Osteoblast (primary cell): Measurements from ENCODE around the gene MYH1. TPM values are rescaled to one million over a fixed set of nuclear protein-coding genes. Genes with fewer than 3 reads are reported as not detected.

Experiments
- DNase-seq: peaks from one replicate; pipeline ENCODE4 v3.0.0; 2011; ENCODE audit warnings: low spot score, mixed read lengths; ENCODE audit not compliant: insufficient read length; ENCODE audit errors: missing footprints
- H2AFZ ChIP-seq: 2 replicates; pipeline ENCODE4 v1.6.0; 2011; ENCODE audit warnings: mild to moderate bottlenecking, low read length
- H3K27ac ChIP-seq: 2 replicates; pipeline ENCODE4 v1.5.1; 2011; ENCODE audit warnings: mild to moderate bottlenecking, low read depth, low read length, moderate library complexity
- H3K27me3 ChIP-seq: 2 replicates; pipeline ENCODE4 v1.6.0; 2012; ENCODE audit warnings: mild to moderate bottlenecking, control low read depth, inconsistent platforms, low read length, moderate library complexity; ENCODE audit not compliant: insufficient read depth
- H3K36me3 ChIP-seq: 2 replicates; pipeline ENCODE4 v1.5.1; 2011; ENCODE audit warnings: mild to moderate bottlenecking, low read length, control low read depth, moderate library complexity; ENCODE audit not compliant: insufficient read depth
- H3K4me1 ChIP-seq: 2 replicates; pipeline ENCODE4 v1.5.1; 2011; ENCODE audit warnings: mild to moderate bottlenecking, low read length, control low read depth, moderate library complexity; ENCODE audit not compliant: insufficient read depth
- H3K4me2 ChIP-seq: 2 replicates; pipeline ENCODE4 v1.6.0; 2011; ENCODE audit warnings: mild to moderate bottlenecking, low read length; ENCODE audit not compliant: insufficient read depth
- H3K4me3 ChIP-seq: fragments of 200-600 bp; sonication (generic); 3 replicates; pipeline ENCODE4 v1.5.1; 2012; ENCODE audit warnings: mild to moderate bottlenecking, low read length, inconsistent platforms; ENCODE audit not compliant: insufficient read depth
- H3K79me2 ChIP-seq: 2 replicates; pipeline ENCODE4 v1.6.0; 2012; ENCODE audit warnings: mild to moderate bottlenecking, low read length, control low read depth, inconsistent platforms; ENCODE audit not compliant: insufficient read depth
- H3K9me3 ChIP-seq: 2 replicates; pipeline ENCODE4 v1.5.1; 2011; ENCODE audit warnings: low read depth, low read length, control low read depth
- H4K20me1 ChIP-seq: 2 replicates; pipeline ENCODE4 v1.6.0; 2012; ENCODE audit warnings: mild to moderate bottlenecking, low read length, control low read depth; ENCODE audit not compliant: insufficient read depth
- total RNA-seq: library from RNA; depleted of rRNA; stranded (reverse); fragments of >200 nt; gene quantifications from 2 replicates; pipeline ENCODE4 v1.2.3, GENCODE V29; 2012
- TF ChIP-seq, protein P1 (sequence below): IDR thresholded peaks from 2 replicates; pipeline ENCODE4 v1.5.1; 2011; ENCODE audit warnings: mild to moderate bottlenecking, low read depth, low read length, moderate library complexity; ENCODE audit errors: extremely low read depth

MYH1 gene
- total RNA-seq, 1 donor, result not detected

DNA sequence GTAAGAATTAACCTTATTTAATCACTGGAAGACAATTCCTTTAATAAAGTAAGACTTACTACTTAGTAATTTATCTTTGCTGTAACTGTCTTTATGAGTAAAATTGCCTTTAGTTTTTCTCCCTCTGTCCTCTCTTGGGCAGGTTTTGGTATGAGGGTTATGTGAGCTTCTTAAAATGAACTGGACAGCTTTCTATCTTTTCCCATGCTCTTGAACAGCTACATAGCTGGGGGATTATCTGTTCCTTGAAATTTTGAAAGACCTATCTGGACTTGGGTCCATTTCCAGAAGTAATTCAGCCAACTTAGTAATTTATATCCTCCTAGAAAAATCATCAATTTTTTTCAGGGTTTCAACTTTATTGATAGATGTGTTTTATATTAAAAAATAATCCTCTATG lies 3.6 kb upstream of the MYH1 start:
- Histone ChIP-seq H2AFZ (no peak overlapping the region), H3K36me3 (no peaks in the 10 kb centered on the region), H3K4me3 (no peak overlapping the region), H3K27me3 (no peaks in the 10 kb centered on the region), H3K4me2 (no peak overlapping the region), H3K4me1 (no peaks in the 10 kb centered on the region), H4K20me1 (no peaks in the 10 kb centered on the region), H3K9me3 (no peaks in the 10 kb centered on the region), H3K79me2 (no peaks in the 10 kb centered on the region), H3K27ac (no peak overlapping the region)
- TF ChIP-seq, protein P1, sequence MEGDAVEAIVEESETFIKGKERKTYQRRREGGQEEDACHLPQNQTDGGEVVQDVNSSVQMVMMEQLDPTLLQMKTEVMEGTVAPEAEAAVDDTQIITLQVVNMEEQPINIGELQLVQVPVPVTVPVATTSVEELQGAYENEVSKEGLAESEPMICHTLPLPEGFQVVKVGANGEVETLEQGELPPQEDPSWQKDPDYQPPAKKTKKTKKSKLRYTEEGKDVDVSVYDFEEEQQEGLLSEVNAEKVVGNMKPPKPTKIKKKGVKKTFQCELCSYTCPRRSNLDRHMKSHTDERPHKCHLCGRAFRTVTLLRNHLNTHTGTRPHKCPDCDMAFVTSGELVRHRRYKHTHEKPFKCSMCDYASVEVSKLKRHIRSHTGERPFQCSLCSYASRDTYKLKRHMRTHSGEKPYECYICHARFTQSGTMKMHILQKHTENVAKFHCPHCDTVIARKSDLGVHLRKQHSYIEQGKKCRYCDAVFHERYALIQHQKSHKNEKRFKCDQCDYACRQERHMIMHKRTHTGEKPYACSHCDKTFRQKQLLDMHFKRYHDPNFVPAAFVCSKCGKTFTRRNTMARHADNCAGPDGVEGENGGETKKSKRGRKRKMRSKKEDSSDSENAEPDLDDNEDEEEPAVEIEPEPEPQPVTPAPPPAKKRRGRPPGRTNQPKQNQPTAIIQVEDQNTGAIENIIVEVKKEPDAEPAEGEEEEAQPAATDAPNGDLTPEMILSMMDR, result no peak
- no peak for DNase-seq

DNA sequence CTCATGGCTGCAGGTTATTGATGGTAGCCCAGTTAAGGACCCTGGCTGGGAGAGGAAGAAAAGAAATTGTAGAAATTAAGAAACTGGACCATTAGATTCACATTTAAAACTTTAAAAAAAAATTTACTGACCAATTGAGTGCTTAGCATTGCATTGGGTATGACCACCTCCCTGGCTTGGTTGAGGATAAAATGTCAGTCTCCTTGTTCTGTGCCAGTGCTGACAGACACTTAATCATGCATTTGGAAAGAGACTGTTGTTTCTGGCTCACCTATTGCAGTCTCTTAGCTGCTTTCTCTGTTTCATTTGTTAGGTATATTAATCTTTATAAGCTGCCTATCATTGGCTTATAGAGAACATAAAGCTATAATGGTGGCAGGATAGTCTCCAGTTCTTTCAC lies 1.7 kb downstream of the MYH1 start:
- Histone ChIP-seq H4K20me1 (no peaks in the 10 kb centered on the region), H3K4me2 (no peak overlapping the region), H2AFZ (no peak overlapping the region), H3K36me3 (no peaks in the 10 kb centered on the region), H3K4me3 (no peak overlapping the region), H3K27me3 (no peaks in the 10 kb centered on the region), H3K79me2 (no peaks in the 10 kb centered on the region), H3K4me1 (no peaks in the 10 kb centered on the region), H3K9me3 (no peaks in the 10 kb centered on the region), H3K27ac (no peak overlapping the region)
- TF ChIP-seq, protein P1, result no peak
- no peak for DNase-seq

DNA sequence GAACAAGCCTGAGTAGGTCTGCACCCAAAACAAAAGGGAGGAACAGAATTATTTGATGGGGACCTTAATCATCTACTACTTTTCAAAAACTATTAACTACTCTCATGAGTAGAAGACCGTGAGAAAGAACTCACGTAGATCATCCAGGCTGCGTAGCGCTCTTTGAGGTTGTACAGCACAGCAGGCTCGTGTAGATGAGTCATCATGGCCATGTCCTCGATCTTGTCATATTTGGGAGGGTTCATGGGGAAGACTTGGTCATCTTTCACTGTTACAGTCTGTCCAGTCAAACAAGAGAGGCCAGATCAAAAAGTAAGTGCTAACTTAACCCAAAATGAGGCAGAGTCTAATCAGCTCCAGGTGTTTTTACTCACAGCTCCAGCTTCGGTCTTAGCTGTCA lies 2.3 kb downstream of the MYH1 start:
- no peaks in the 10 kb centered on the region for H3K79me2 ChIP-seq
- H3K4me1 ChIP-seq, result no peaks in the 10 kb centered on the region
- H3K27me3 ChIP-seq, result no peaks in the 10 kb centered on the region
- no peak overlapping the region for H3K4me2 ChIP-seq
- TF ChIP-seq, protein P1, result no peak
- no peaks in the 10 kb centered on the region for H4K20me1 ChIP-seq
- no peaks in the 10 kb centered on the region for H3K9me3 ChIP-seq
- DNase-seq, result no peak
- H3K27ac ChIP-seq, result no peak overlapping the region
- H3K36me3 ChIP-seq, result no peaks in the 10 kb centered on the region
- no peak overlapping the region for H2AFZ ChIP-seq
- H3K4me3 ChIP-seq, result no peak overlapping the region

DNA sequence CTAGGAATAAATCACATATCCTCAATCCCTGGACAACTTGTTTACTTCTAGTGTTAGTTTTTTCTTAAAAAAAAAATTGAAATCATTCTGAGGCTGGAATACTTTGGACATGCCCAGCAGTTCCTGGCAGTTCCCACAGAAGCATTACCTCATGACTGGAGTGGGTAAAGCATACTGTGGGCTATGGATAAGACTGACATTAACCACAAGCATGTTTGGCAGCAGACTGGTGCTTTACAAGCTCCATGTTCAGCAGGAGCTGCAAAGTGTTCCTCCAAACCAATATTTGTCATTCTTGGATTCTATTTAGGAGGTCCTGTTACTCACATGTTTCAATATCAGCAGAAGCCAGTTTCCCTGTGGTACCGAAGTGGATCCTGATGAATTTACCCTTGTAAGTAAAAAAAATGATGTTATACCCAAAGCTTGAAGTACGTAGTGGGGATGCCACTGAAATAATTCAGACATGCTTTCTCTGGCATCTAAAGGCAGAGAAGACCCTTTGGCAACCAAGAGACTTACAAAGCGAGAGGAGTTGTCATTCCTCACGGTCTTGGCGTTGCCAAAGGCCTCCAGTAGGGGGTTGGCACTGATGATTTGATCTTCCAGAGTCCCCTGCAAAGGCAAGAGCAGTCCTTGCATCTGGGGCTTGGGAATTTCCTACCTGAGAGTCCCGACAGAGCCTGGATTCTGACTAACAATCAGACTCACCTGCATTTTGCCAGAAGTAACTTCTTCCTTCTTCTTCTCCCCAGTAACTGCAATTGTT lies 4.9 kb downstream of the MYH1 start:
- no peaks in the 10 kb centered on the region for H3K27me3 ChIP-seq
- DNase-seq, result no peak
- no peaks in the 10 kb centered on the region for H4K20me1 ChIP-seq
- no peak overlapping the region for H3K4me2 ChIP-seq
- H3K27ac ChIP-seq, result no peak overlapping the region
- H3K79me2 ChIP-seq, result no peaks in the 10 kb centered on the region
- TF ChIP-seq, protein P1, result no peak
- H3K36me3 ChIP-seq, result no peaks in the 10 kb centered on the region
- peaks cover 3% of the 10 kb centered on the region for H3K9me3 ChIP-seq
- H3K4me3 ChIP-seq, result no peak overlapping the region
- no peak overlapping the region for H2AFZ ChIP-seq
- H3K4me1 ChIP-seq, result no peaks in the 10 kb centered on the region
